GM06990 (cell line): ENCODE measurements around the gene DYNLL2.

Experiments
- DNase-seq: peaks from one replicate; pipeline ENCODE4 v3.0.0-alpha.2; 2011; ENCODE audit not compliant: insufficient read length; ENCODE audit errors: extremely low read depth
- H3K27me3 ChIP-seq: replicated peaks from 2 replicates; pipeline ENCODE4 v1.6.0; 2011; ENCODE audit warnings: low read length; ENCODE audit not compliant: control insufficient read depth, insufficient read depth
- H3K36me3 ChIP-seq: 2 replicates; pipeline ENCODE4 v1.5.1; 2011; ENCODE audit warnings: low read length; ENCODE audit not compliant: control insufficient read depth, insufficient read depth
- H3K4me3 ChIP-seq: replicated peaks from 2 replicates; pipeline ENCODE4 v1.5.1; 2011; ENCODE audit warnings: low read depth, mild to moderate bottlenecking, control low read depth, low read length
- TF ChIP-seq, protein P1 (sequence below): IDR thresholded peaks from 2 replicates; pipeline ENCODE4 v1.5.1; 2011; ENCODE audit warnings: low read length, control low read depth, mild to moderate bottlenecking, inconsistent platforms; ENCODE audit not compliant: insufficient read depth, poor library complexity, severe bottlenecking

The DYNLL2 gene

GRCh38 chr17:58092101-58092796 lies 9.0 kb downstream of the DYNLL2 start:
- H3K4me3 ChIP-seq = no peak overlapping the region
- H3K36me3 ChIP-seq = peaks cover 27% of the 10 kb centered on the region
- no peak for DNase-seq
- no peaks in the 10 kb centered on the region for H3K27me3 ChIP-seq
- TF ChIP-seq, protein P1, sequence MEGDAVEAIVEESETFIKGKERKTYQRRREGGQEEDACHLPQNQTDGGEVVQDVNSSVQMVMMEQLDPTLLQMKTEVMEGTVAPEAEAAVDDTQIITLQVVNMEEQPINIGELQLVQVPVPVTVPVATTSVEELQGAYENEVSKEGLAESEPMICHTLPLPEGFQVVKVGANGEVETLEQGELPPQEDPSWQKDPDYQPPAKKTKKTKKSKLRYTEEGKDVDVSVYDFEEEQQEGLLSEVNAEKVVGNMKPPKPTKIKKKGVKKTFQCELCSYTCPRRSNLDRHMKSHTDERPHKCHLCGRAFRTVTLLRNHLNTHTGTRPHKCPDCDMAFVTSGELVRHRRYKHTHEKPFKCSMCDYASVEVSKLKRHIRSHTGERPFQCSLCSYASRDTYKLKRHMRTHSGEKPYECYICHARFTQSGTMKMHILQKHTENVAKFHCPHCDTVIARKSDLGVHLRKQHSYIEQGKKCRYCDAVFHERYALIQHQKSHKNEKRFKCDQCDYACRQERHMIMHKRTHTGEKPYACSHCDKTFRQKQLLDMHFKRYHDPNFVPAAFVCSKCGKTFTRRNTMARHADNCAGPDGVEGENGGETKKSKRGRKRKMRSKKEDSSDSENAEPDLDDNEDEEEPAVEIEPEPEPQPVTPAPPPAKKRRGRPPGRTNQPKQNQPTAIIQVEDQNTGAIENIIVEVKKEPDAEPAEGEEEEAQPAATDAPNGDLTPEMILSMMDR = no peak

GRCh38 chr17:58092797-58093385 lies 9.7 kb downstream of the DYNLL2 start:
- DNase-seq = no peak
- Histone ChIP-seq H3K36me3 (peaks cover 25% of the 10 kb centered on the region), H3K27me3 (no peaks in the 10 kb centered on the region), H3K4me3 (no peak overlapping the region)
- TF ChIP-seq, protein P1 = no peak

DNA sequence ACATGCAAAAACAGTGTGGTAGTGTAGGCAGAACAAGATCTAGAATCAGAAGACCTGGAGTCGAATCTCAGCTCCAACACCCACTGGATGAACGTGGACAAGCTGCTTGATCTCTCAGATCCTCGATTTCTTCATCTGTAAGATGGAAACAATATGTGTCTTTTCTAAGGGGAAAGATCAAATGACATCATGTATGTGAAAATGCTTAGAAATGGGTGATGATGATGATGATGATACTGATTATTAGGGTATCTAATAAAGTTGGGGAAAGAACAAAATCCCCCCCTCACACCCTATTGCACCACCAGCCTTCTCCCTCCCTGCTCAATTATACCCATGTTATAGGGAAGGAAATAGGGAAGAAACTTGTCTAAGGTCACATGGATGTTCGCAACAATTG lies 10.9 kb downstream of the DYNLL2 start:
- Histone ChIP-seq H3K27me3 (no peaks in the 10 kb centered on the region), H3K4me3 (no peak overlapping the region), H3K36me3 (peaks cover 17% of the 10 kb centered on the region)
- TF ChIP-seq, protein P1 = no peak
- no peak for DNase-seq

DNA sequence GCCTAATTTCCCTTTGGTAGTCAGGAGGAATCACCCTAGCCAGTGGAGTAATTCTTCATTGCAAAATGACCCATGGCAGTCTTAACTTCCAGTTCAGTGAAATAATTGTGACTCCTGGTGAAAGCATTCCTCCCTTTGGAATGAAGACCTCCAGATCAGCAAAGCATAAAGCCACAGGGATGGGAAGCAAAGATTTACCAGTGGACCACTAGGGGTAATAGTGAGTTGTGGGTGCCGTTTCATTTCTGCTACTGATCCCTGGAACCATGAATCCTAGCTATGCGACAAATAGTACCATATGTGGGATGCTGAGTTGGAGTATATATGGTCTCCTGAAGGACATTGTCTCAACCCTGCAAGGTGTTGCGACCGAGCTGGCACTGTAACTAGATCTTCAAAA lies 13.7 kb downstream of the DYNLL2 start:
- no peak for DNase-seq
- TF ChIP-seq, protein P1 = no peak
- peaks cover 6% of the 10 kb centered on the region for H3K36me3 ChIP-seq

DNA sequence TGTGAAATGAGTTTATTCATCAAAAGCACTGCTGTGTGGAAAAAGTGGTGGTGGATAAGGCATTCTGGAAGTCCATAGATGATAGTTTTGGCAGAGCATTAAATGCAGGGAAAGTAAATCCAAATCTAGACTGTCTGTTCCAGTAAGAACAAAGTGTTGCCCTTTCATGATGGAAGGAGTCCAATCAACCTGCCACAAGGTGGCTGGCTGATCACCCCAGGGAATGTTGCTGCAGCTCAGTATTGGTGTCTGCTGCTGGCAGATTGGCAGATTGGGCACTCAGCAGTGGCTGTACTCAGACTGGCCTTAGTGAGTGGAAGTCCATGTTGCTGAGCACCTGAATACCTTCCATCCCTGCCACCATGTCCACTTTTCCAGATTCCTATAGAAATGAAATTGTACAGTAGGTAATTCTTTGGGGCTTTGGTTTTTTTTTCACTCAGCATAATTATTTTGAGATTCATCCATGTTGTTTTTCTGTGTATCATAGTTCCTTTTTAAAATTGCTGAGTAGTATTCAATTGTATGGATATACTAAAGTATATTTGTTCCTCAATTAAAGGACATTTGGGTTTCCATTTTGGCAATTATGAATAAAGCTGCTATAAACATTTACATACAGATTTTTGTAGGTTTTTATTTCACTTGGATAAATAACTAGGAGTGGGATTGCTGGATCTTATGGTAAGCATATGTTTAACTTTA lies 14.3 kb downstream of the DYNLL2 start:
- Histone ChIP-seq H3K36me3 (peaks cover 3% of the 10 kb centered on the region), H3K4me3 (no peak overlapping the region), H3K27me3 (no peaks in the 10 kb centered on the region)
- TF ChIP-seq, protein P1 = no peak
- DNase-seq = no peak

More for the DNA sequence above, 13.7 kb downstream of the DYNLL2 start:
- Histone ChIP-seq H3K27me3 (no peaks in the 10 kb centered on the region), H3K4me3 (no peak overlapping the region)
